Gastrocnemius medialis (tissue), 4 donors: Measurements from ENCODE around the gene DHH.

Experiments
- POLR2A ChIP-seq, 2 donors: fragments of 450-650 bp; IDR thresholded peaks; one replicate each; pipeline ENCODE4 v1.6.1; 2017; ENCODE audit warnings: antibody characterized with exemption in 2 of 2, mild to moderate bottlenecking in 2 of 2, moderate library complexity in 2 of 2
- TF ChIP-seq, protein P1 (sequence below), 5 experiments: fragments of 450-650 bp in 3 of 5; fragments of 200-600 bp in 2 of 5; sonication (generic) in 2 of 5; IDR thresholded peaks in 4 of 5; conservative IDR thresholded peaks in 1 of 5; 1 replicate in 4 of 5; 2 replicates in 1 of 5; pipeline ENCODE4 v1.5.1; 2016 to 2019; ENCODE audit warnings: antibody characterized with exemption in 5 of 5, mild to moderate bottlenecking in 3 of 5, moderate library complexity in 3 of 5

DNA sequence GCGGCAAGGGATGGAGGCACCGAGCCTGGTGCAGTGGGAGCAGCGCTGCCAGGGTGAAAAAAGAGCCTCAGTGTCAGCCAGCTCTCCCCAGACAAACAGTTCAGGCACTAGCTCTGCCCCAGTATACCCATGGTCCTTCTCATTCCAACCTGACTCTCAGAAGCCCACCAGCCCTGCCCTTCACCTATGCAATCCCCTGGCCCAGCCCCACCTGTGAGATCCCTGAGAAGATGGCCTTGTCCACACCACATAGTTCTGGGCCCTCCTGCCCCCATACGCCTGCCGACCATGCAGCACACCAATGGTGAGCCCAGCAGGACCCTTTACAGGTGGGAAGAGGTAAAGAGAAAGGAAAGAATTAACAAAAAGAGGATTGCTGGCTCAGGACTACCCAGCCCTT is 40.5 kb downstream of the DHH start:
- TF ChIP-seq, protein P1, sequence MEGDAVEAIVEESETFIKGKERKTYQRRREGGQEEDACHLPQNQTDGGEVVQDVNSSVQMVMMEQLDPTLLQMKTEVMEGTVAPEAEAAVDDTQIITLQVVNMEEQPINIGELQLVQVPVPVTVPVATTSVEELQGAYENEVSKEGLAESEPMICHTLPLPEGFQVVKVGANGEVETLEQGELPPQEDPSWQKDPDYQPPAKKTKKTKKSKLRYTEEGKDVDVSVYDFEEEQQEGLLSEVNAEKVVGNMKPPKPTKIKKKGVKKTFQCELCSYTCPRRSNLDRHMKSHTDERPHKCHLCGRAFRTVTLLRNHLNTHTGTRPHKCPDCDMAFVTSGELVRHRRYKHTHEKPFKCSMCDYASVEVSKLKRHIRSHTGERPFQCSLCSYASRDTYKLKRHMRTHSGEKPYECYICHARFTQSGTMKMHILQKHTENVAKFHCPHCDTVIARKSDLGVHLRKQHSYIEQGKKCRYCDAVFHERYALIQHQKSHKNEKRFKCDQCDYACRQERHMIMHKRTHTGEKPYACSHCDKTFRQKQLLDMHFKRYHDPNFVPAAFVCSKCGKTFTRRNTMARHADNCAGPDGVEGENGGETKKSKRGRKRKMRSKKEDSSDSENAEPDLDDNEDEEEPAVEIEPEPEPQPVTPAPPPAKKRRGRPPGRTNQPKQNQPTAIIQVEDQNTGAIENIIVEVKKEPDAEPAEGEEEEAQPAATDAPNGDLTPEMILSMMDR (IDR thresholded peaks at IDR 0.05 in 4 of 5, conservative IDR thresholded peaks at IDR 0.05 in 1 of 5), result no peak
- no peak for TF ChIP-seq POLR2A (IDR thresholded peaks at IDR 0.05)
